SK-N-SH treated with all-trans-retinoic acid at 6 μM for 48 hours (cell line): ENCODE measurements around the gene C1QBP.

Source experiments
- BACH2 ChIP-seq: fragments of 250-450 bp; sonication (Bioruptor Pico); IDR thresholded peaks from 2 replicates; pipeline ENCODE4 v1.9.0; 2021; ENCODE audit warnings: mild to moderate bottlenecking, borderline replicate concordance
- CREB5 ChIP-seq: fragments of 250-450 bp; sonication (Bioruptor Pico); IDR thresholded peaks from 2 replicates; pipeline ENCODE4 v1.5.1; 2020; ENCODE audit warnings: low read depth, mild to moderate bottlenecking, moderate library complexity
- CSRNP3 ChIP-seq: fragments of 250-450 bp; sonication (Bioruptor Pico); IDR thresholded peaks from 2 replicates; pipeline ENCODE4 v1.5.1; 2021; ENCODE audit warnings: mild to moderate bottlenecking, moderate library complexity
- ISL1 ChIP-seq: fragments of 250-450 bp; sonication (Bioruptor Pico); IDR thresholded peaks from 2 replicates; pipeline ENCODE4 v2.1.2; 2022; ENCODE audit warnings: mild to moderate bottlenecking, moderate library complexity
- OSR1 ChIP-seq: fragments of 250-450 bp; sonication (Bioruptor Pico); IDR thresholded peaks from 2 replicates; pipeline ENCODE4 v1.8.0; 2022; ENCODE audit warnings: moderate library complexity, mild to moderate bottlenecking, inconsistent platforms
- PATZ1 ChIP-seq: fragments of 250-450 bp; sonication (Bioruptor Pico); IDR thresholded peaks from 2 replicates; pipeline ENCODE4 v1.8.0; 2020; ENCODE audit warnings: mild to moderate bottlenecking, moderate library complexity, borderline replicate concordance
- POU6F1 ChIP-seq: fragments of 250-450 bp; sonication (Bioruptor Pico); IDR thresholded peaks from 2 replicates; pipeline ENCODE4 v1.8.0; 2021; ENCODE audit warnings: low read depth, mild to moderate bottlenecking, moderate library complexity, borderline replicate concordance
- PPARA ChIP-seq: fragments of 250-450 bp; sonication (Bioruptor Pico); IDR thresholded peaks from 2 replicates; pipeline ENCODE4 v1.5.0; 2020; ENCODE audit warnings: mild to moderate bottlenecking, borderline replicate concordance
- RARB ChIP-seq: fragments of 250-450 bp; sonication (Bioruptor Pico); IDR thresholded peaks from 2 replicates; pipeline ENCODE4 v1.8.0; 2021; ENCODE audit warnings: mild to moderate bottlenecking, moderate library complexity
- ZC3H10 ChIP-seq: fragments of 250-450 bp; sonication (Bioruptor Pico); IDR thresholded peaks from 2 replicates; pipeline ENCODE4 v1.5.1; 2021; ENCODE audit warnings: mild to moderate bottlenecking, moderate library complexity
- ZFP3 ChIP-seq: fragments of 250-450 bp; sonication (Bioruptor Pico); IDR thresholded peaks from 2 replicates; pipeline ENCODE4 v1.5.0; 2020; ENCODE audit warnings: mild to moderate bottlenecking, moderate library complexity
- ZFP30 ChIP-seq: fragments of 450-650 bp; formaldehyde crosslinking; IDR thresholded peaks from 2 replicates; pipeline ENCODE4 v1.5.0; 2022; ENCODE audit warnings: mild to moderate bottlenecking, moderate library complexity
- ZNF565 ChIP-seq: fragments of 450-650 bp; formaldehyde crosslinking; conservative IDR thresholded peaks from 2 replicates; pipeline ENCODE4 v1.5.0; 2020; ENCODE audit warnings: low read depth, mild to moderate bottlenecking, moderate library complexity
- ZNF8 ChIP-seq: fragments of 450-650 bp; formaldehyde crosslinking; IDR thresholded peaks from 2 replicates; pipeline ENCODE4 v1.5.0; 2020; ENCODE audit warnings: mild to moderate bottlenecking, moderate library complexity

- TF ChIP-seq ISL1 (no peak), ZC3H10 (CRISPR knock-in tag) (no peak), PPARA (CRISPR knock-in tag) (no peak), PATZ1 (CRISPR knock-in tag) (no peak), ZNF8 (CRISPR knock-in tag) (no peak), CSRNP3 (CRISPR knock-in tag) (no peak), ZNF565 (no peak), ZFP3 (CRISPR knock-in tag) (no peak), POU6F1 (CRISPR knock-in tag) (no peak), BACH2 (CRISPR knock-in tag) (no peak), OSR1 (CRISPR knock-in tag) (no peak), RARB (CRISPR knock-in tag) (no peak), ZFP30 (no peak), CREB5 (CRISPR knock-in tag) (no peak)
Observed at GRCh38 chr17:5422505-5422904, 16.4 kb downstream of the C1QBP start.
